Measurements from ENCODE around the gene USP47. TPM values are rescaled to one million over a fixed set of nuclear protein-coding genes. Genes with fewer than 3 reads are reported as not detected.

The USP47 gene
- total RNA-seq, 3 donors from 2014 or later (not counting 1 experiment from before 2014, with no cell fraction given) = 102 to 108 (median 107) TPM

- no peak overlapping the region for H3K4me3 Mint-ChIP-seq
- H3K27ac ChIP-seq (ENCODE audit: low read length) = peak overlapping the region; percentile 99
- DNase-seq (peak in 1 of 2 donors; percentile 72), ATAC-seq (no peak)
- H3K27ac Mint-ChIP-seq = no peak overlapping the region
- H3K9me3 ChIP-seq (ENCODE audit: control insufficient read depth, insufficient read depth, low read length) = no peaks in the 10 kb centered on the region
- H3K4me1 ChIP-seq (ENCODE audit: control insufficient read depth, insufficient read depth, low read length) = peaks cover 15% of the 10 kb centered on the region
- no peak for TF ChIP-seq CTCF (IDR thresholded peaks at IDR 0.05)
- peaks cover 0 to 20% of the 10 kb centered on the region in 2 donors for H3K4me1 Mint-ChIP-seq
- H3K9me3 Mint-ChIP-seq = no peaks in the 10 kb centered on the region
- peaks cover 0 to 4% of the 10 kb centered on the region in 2 donors for H3K27me3 Mint-ChIP-seq (ENCODE audit: low read depth in 2 of 2)
- no peaks in the 10 kb centered on the region for H3K36me3 ChIP-seq (ENCODE audit: control insufficient read depth, insufficient read depth, low read length)
- no peaks in the 10 kb centered on the region for H3K36me3 Mint-ChIP-seq
- no peaks in the 10 kb centered on the region for H3K27me3 ChIP-seq (ENCODE audit: control insufficient read depth, insufficient read depth, low read length)
- peak overlapping the region; percentile 98 for H3K4me3 ChIP-seq (ENCODE audit: low read length)
- WGBS (ENCODE audit: insufficient coverage) = 3% methylated on average over 3 of the region's 3 CpGs
- intact Hi-C loops (cut with micrococcal nuclease) = loop anchor here (2.0 to 5.0 kb wide), 5 partner anchors 39 to 1036 kb away; partner anchors contain the start of genes EIF4G2 and ZBED5
Observed at GRCh38 chr11:11843211-11843621, 1.4 kb downstream of the USP47 start.

- WGBS (ENCODE audit: insufficient coverage) = 0% methylated on average over 1 of the region's 2 CpGs
- Histone ChIP-seq H3K36me3 (ENCODE audit: control insufficient read depth, insufficient read depth, low read length) (no peaks in the 10 kb centered on the region), H3K9me3 (ENCODE audit: control insufficient read depth, insufficient read depth, low read length) (no peaks in the 10 kb centered on the region), H3K4me3 (ENCODE audit: low read length) (peak overlapping the region; percentile 98), H3K4me1 (ENCODE audit: control insufficient read depth, insufficient read depth, low read length) (peaks cover 17% of the 10 kb centered on the region), H3K27ac (ENCODE audit: low read length) (peak overlapping the region; percentile 99), H3K27me3 (ENCODE audit: control insufficient read depth, insufficient read depth, low read length) (no peaks in the 10 kb centered on the region)
- Mint-ChIP-seq H3K27ac (no peak overlapping the region), H3K9me3 (no peaks in the 10 kb centered on the region), H3K27me3 (ENCODE audit: low read depth in 2 of 2) (peaks cover 0 to 4% of the 10 kb centered on the region in 2 donors), H3K4me1 (peaks cover 0 to 20% of the 10 kb centered on the region in 2 donors), H3K4me3 (no peak overlapping the region), H3K36me3 (no peaks in the 10 kb centered on the region)
- no peak for TF ChIP-seq CTCF (IDR thresholded peaks at IDR 0.05)
- intact Hi-C loops (cut with micrococcal nuclease) = loop anchor here (2.0 to 5.0 kb wide), 5 partner anchors 39 to 1036 kb away; partner anchors contain the start of genes EIF4G2 and ZBED5
- ATAC-seq (no peak), DNase-seq (peak in 1 of 2 donors; percentile 10)
Observed at GRCh38 chr11:11843642-11844041, 1.9 kb downstream of the USP47 start.

GRCh38 chr11:11844272-11844671, 2.5 kb downstream of the USP47 start:
- peak overlapping the region; percentile 98 for H3K4me3 ChIP-seq (ENCODE audit: low read length)
- no peak overlapping the region for H3K27ac Mint-ChIP-seq
- no peak for TF ChIP-seq CTCF (IDR thresholded peaks at IDR 0.05)
- peaks cover 4 to 25% of the 10 kb centered on the region in 2 donors for H3K4me1 Mint-ChIP-seq
- DNase-seq = peak in 1 of 2 donors; percentile 19
- H3K27ac ChIP-seq (ENCODE audit: low read length) = peak overlapping the region; percentile 99
- no CpG with 5 or more reads among the region's 1 CpG for WGBS (ENCODE audit: insufficient coverage)
- H3K36me3 Mint-ChIP-seq = no peaks in the 10 kb centered on the region
- H3K9me3 ChIP-seq (ENCODE audit: control insufficient read depth, insufficient read depth, low read length) = no peaks in the 10 kb centered on the region
- no peaks in the 10 kb centered on the region for H3K27me3 ChIP-seq (ENCODE audit: control insufficient read depth, insufficient read depth, low read length)
- H3K27me3 Mint-ChIP-seq (ENCODE audit: low read depth in 2 of 2) = no peaks in the 10 kb centered on the region
- intact Hi-C loops (cut with micrococcal nuclease) = loop anchor here (5.0 kb wide), 4 partner anchors 38 to 1037 kb away; partner anchors contain the start of genes EIF4G2 and ZBED5
- no peak for ATAC-seq
- H3K4me3 Mint-ChIP-seq = no peak overlapping the region
- no peaks in the 10 kb centered on the region for H3K36me3 ChIP-seq (ENCODE audit: control insufficient read depth, insufficient read depth, low read length)
- H3K9me3 Mint-ChIP-seq = no peaks in the 10 kb centered on the region
- H3K4me1 ChIP-seq (ENCODE audit: control insufficient read depth, insufficient read depth, low read length) = peaks cover 23% of the 10 kb centered on the region

- peaks cover 12 to 33% of the 10 kb centered on the region in 2 donors for H3K4me1 Mint-ChIP-seq
- TF ChIP-seq CTCF (IDR thresholded peaks at IDR 0.05) = no peak
- Histone ChIP-seq H3K36me3 (ENCODE audit: control insufficient read depth, insufficient read depth, low read length) (no peaks in the 10 kb centered on the region), H3K4me3 (ENCODE audit: low read length) (no peak overlapping the region), H3K27ac (ENCODE audit: low read length) (peak overlapping the region; percentile 99), H3K4me1 (ENCODE audit: control insufficient read depth, insufficient read depth, low read length) (peaks cover 23% of the 10 kb centered on the region), H3K9me3 (ENCODE audit: control insufficient read depth, insufficient read depth, low read length) (no peaks in the 10 kb centered on the region), H3K27me3 (ENCODE audit: control insufficient read depth, insufficient read depth, low read length) (no peaks in the 10 kb centered on the region)
- ATAC-seq (no peak), DNase-seq (peak in 1 of 2 donors; percentile 13)
- no peaks in the 10 kb centered on the region for H3K9me3 Mint-ChIP-seq
- no peak overlapping the region for H3K4me3 Mint-ChIP-seq
- intact Hi-C loops (cut with micrococcal nuclease) = no loop called here
- H3K27me3 Mint-ChIP-seq (ENCODE audit: low read depth in 2 of 2) = no peaks in the 10 kb centered on the region
- no peak overlapping the region for H3K27ac Mint-ChIP-seq
- H3K36me3 Mint-ChIP-seq = no peaks in the 10 kb centered on the region
Observed at GRCh38 chr11:11845071-11845470, 3.3 kb downstream of the USP47 start.

All from natural killer cell (primary cell).